NK-92 (cell line): ENCODE data around the gene FRMD4B.

ENCODE experiments used
- DNase-seq: peaks from one replicate; lab custom pipeline; 2025; ENCODE audit not compliant: unreplicated experiment; lab: John Stamatoyannopoulos, UW

The FRMD4B gene

DNA sequence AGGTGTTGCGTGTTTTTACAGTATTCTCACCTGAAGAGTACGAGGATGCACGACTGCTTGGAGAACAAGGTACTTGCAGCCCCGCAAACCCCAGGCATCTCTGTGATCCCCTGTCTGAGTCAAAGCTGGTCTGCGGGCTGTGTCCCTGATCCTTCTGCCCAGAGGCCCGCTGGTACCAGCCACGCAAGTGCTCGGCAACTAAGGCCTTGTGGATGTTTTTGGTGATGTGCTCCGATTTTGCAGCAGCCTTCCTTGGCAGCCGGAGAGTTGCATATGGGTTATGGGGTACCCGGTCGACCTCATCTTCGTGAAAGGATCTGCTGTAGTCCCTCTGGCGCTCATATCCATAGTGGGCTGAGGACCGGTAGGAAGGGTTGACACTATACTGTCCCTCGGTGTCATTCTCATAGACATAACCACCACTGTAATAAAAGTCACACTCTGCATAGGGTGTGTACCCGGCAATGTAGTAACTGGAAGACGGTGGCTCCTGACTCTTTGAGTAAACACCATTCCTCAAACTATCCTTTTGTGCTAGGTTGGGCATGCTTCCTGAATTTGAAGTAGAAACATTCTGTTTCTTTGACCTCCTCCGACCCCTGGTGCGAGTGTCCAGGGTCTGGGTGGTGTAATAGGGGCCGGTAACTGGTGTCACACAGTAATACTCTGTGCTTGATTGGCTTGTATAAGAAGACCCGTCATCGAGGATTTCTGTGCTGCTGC lies 204.9 kb downstream of the FRMD4B start:
- no peak for DNase-seq

DNA sequence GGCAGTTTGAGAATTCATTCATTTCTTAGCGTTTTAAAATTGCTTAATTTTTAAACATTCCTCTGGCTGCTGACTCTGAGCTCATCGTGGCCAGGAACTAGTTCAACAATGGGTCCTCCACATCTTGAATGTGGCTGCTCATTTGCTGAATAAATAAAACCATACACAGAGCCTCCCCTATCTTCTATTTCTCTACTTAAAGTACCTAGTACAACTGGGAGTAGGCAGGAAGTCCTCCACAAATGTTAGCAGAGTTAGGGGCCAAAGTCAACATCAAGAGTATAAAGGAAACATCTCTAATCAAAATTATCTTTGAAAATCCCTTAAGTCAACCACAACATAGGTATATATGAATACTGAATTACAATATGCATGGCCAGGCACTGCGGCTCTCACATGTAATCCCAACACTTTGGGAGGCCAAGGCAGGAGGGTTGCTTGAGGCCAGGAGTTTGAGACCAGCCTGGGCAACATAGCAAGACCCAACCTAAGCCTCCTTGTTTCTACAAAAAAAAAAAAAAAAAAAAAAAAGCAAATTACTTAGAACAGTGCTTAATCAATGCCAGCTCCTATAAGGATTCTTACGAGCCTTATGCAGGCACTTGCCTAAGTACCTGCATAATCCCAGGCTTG lies 206.0 kb downstream of the FRMD4B start:
- no peak for DNase-seq

DNA sequence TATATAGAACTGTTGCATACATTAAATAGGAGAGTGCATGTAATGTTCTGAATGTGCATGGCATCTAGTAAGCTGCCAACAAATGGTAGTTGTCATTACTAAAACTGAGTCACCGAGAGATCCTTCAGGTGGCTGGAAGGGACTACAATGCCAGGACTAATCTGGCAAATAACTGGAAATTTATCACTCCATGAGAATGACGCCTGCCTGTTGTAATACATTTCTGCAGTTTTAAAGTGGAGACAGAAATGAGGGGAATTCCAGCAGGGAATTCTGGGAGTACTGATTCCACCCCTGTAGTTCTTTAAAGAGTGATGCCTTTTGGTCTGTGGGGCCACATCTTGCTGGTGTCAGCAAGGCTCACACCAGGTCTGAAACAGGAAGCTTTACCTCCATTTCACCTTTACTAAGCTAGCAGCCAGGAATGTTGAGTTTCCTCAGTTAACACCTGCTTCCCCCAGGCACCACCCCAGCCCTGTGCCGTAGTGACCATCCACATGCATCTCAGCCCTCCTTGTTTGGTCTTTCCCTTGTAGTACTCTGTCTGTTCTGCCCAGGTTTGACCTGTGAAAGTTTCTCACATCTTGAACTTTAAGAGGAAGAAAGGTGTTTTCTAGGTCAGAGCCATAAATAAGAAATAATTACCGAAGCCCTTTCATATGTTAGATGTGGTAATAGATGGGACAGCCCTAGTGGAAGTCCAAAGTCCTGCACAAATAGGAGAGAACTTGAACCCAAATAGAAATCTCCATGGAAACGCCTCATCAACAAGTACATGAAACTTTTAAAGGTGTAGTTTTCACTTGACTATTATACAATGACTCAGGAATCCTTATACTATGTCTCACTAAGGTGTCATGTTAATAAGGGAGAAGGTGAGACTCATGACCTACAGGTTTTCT lies 206.8 kb downstream of the FRMD4B start:
- no peak for DNase-seq

DNA sequence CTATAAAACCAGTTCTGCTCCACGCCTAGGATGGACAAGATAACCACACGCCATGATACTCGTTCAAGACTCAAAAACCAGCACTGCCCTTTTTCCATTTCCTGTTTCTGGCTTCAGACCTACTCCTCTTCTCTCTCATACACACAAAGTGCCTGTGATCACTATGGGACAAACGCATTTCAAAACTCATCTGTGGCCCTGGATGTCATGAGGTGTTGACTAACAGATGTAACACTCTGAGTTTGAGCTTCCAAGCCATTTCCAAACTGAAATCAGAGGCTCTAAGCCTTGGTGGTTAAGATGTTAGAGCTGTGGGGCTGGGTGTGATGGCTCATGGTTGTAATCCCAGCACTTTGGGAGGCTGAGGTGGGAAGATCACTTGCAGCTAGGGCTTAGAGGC lies 207.8 kb downstream of the FRMD4B start:
- no peak for DNase-seq

DNA sequence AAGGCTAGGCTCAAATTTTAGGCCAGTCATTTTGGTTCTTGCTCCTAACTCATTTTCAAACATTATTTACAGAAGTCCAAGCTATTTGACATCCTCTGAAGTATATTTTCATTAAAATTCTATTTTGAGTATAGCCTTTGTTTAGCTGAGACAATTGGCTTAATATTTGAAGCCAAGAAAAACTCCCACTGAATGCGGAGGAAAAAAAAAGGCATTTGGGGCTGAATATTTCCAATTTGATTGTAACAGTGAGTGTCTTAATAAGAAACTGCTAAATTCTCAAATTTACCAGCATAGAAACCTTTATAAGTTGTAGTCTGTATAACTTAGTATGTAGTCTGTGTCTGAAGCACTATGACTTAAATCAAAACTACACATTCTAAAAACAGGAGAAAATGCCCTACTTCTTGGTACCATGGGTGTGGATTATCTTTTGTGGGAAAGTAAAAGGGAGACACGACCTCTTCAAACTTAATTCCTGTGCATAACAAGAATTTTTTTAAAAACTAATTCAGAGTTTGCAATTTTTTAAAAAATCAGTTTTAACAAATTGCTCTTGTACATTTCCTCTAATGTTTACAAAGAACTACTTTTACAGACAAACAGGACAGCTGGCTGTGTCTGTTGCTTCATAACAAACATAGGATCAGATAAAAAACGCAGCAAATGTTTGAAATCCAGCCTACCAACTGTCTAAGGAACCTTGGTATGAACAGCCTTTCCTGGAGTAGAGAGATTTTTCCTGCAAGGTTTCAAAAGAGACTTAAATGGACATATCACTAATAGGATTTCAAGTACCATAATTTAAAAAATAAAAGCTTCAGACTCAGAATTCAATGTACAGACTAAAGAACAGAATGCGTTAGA lies 210.8 kb downstream of the FRMD4B start:
- no peak for DNase-seq

DNA sequence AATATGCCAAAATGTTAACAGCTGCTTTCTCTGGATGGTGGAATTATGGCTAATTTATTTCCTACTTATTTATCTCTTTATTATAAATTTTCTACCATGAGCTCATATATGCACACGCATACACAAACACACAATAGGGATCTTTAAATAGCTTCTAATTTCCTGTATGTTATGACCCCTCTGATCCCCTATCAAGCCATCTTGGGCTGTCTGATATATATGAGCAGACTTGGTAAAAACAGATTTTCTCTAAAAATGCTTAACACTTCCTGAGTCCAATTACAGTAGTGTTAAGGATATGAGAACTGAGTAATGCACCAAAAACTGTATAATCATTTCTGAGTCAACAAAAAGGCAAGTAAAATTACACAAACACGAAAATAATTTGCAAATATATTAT lies 211.4 kb downstream of the FRMD4B start:
- no peak for DNase-seq

DNA sequence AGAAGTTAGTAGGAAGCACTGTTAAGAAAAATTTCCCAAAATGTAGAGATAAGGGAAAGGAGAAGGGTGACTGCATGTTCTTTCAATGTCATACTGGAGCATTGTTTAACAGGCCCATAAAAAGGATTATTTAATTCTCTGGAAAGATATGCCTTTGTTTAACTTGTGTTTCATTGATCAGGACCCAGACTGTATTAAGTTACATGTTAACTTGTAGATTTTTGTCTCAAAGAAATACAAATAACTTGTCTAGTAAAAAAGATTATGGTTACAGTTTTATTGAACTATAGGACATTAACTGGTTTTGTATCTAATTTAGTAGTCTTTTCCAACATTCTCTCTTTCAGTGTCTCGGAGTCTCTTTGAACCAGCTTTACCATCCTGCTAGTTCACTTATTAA lies 213.8 kb downstream of the FRMD4B start:
- no peak for DNase-seq

DNA sequence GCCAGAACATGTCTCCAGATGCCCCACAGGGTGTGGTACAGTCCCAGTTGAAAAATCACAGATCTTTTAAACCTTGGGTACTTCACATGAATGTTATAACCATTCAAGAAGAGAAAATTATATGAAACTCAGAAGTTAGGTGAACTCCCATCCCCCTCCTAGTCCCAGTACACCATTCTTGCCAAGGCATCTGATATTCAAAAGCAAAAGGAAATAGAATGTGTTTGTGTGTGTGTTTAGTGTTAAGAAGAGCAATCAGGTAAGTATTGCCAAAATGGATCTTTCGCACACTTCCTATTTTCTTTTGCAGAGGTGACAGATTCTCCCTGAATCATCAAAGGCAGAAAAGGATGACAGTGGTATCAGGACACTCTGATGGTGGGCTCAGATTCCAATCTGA lies 219.4 kb downstream of the FRMD4B start:
- DNase-seq = no peak

DNA sequence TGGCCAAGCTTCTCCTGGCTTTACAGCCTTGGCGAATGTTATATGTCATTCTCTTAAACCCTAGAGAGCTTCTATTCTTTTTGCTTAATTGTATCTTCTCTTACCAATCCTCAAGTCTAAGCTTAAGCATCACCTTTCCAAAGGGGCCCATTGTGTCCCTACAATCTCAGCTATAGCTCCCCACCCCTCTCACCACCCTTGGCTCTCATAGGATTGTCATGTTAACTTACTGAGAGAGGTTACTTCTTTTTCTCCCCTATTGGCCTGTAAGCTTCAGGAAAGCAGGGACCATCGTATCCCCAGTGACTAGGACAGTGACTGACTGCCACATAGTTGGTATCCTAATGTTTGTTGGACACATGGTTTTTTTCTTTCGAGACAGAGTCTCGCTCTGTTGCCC lies 220.1 kb downstream of the FRMD4B start:
- DNase-seq = no peak

DNA sequence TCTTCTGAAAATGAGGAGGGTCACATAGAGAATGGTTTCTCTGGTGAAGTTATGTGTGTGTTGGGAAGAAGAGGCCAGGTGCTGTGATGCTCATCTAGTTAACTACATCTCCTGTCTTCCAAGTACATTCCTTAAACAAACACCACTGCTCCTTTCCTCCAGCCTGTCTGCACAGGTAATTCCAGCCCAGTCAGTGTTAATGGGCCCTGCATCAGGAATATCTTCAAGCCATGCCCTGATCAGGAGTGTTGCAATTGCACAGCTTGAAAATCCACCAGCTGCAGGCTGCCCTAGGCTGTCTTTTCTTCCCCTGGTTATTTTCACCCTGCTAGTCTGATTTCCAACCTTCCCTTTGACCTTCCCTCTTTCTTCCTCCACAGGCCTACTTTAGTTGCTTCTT lies 221.6 kb downstream of the FRMD4B start:
- no peak for DNase-seq

DNA sequence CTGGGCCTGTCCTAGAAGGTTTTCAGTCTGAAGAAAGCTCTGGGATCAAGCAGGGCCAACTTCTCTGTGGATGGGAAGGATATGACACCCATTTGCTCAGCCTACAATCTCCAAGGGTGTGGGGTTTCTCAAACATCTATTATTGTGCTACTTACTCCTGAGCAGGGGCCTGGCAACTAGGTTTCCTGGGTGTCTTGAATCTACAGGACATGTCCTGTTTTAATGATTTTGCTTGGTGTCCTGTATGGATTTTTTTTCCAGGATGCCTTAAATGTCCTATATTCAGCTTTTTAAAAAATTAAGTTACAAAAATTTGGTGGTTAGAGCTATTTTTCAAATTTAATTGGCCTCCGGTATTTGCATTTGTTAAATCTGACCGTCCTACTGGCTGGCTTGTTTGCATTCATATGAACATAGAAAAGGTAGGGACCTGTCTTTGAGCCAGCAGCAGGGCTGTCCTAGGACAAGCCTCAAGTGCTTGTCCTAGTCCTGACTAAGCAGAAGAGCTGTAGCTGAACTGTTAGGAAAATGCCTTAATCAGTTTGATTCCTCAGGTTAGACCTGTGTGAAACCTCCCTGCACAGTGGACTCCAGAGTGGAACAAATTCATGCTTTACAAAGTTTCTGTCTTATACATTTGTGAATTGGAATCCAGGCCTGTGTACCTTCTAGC lies 223.4 kb downstream of the FRMD4B start:
- no peak for DNase-seq

DNA sequence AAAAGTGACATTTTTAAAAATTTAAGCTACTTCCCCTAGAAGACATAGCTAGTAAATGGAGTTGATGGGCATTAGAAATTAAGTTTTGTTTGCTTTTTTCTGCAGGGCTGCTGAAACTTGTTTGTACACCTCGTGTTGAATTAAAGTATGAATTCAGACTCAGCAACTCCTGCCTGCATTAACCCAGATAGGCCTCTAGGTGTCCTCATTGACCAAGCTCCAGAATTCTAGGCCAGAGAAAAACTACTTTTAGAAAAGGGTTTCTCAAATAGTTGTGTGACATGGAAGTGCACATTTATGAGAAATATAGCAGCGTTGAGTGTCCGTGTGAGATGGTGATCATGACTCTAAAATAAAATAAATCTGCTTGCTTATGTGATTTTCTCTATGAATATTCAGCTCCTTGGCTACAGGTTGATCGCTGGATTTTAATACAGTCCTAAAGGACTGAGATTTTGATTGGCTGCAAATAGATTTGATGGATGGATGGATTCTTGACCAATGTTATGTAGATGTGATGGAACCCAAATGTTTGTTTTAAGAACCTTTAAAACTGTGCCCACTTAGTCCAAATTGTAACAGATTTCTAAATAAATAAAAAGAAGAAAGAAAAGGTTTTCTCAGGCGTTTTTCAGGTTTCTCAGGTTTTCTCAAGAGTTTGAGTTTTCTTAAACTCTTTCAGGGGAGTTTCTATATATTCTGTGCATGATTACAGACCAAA lies 224.1 kb downstream of the FRMD4B start:
- no peak for DNase-seq

DNA sequence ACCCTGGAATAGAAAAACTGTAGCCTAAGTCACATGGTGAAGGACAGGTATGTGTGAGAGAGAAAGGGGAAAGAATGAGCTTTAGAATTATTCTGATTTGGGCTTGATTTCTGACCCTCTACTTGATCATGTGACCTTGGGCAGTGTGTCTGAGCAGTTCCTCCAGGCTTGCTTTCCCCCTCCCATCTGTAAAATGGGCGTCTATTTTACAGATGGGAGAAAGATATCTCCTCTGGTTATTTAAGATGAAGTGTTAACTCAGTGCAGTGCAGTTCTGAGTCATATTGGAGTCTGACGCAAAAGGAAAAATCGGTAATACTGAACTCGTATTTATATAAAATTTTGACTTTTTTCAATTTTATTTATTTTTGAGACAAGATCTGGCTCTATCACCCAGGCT lies 225.4 kb downstream of the FRMD4B start:
- DNase-seq = no peak

DNA sequence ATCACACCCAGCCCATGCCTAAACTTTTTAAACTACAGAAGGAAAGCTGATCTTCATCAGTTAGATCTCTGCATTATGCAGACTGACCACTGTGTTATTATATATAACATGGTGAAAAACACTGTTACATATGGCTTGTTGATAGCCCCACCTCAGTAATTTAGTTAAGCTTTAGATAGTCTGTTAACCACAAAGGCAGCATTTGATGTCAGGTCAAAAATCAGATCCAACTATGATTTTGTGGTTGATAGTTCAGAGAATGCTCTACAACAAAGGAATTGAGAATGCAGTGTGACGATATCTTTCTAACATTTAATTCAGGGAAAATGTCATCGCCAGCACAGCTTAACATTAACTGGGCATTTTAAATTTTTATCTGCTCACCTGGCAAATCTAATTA lies 225.8 kb downstream of the FRMD4B start:
- DNase-seq = no peak

DNA sequence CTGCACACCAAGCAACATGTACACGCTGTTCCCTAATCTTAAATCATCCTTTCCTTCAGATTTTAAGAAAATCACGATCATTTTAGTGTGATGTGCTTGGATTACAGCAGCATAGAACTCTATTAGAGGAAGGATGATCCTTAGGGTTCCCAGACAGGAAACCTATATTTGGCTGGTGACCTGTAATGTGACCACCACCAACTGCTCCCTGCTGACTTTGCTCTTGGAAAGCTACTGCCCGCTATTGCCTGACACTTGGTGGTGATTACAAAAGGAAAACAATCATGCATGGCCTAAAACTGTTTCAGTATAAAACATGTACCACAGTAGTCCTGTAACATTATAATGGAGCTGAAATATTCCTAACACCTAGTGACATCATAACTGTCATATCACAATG lies 236.3 kb downstream of the FRMD4B start:
- DNase-seq = no peak

DNA sequence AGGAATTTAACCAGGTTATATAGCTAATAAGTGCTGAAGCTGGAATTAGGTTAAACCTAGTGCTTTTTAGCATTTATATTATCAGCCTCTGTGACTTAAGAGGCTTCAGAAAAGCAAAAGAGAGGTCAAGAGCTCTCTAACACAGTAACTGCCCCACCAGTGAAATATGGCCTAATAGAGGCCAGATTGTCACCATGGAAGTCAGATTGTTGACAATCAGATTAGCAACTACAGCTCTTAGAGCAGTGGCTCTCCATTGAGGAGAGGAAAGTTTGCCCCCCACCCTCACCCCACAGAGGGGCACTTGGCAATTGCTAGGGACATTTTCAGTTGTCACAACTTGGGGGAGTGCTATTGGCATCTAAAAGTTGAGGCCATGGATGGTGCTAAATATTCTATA lies 240.2 kb downstream of the FRMD4B start:
- DNase-seq = no peak

DNA sequence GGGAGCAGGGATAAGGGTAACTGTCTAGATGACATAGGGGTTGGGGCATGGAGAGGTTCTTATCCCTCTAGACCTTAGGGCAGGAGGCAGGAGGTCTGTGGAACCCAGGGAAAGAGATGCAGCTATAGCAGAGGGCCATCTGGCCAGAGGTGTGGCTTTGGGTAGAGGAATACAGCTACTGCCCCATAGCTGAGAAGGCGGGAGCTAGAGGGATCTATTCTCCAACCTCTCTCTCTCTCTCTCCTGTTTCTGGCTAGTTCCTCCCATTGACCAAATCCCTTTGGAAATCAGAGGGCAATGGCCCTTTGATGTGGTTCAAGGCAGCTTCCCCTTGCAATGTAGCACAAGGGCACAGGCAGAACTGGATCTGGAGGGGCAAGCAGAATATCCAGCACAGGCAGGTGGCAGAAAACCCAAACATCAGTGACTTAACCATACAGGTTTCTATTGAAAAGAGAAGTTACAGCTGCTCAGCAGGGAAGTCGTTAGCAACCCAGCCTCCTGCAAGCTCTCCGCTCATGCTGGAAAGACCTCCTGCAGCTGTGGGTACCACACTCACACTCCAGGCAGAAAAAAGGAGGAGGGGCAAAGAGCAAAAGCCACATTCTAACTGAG lies 241.2 kb downstream of the FRMD4B start:
- no peak for DNase-seq

DNA sequence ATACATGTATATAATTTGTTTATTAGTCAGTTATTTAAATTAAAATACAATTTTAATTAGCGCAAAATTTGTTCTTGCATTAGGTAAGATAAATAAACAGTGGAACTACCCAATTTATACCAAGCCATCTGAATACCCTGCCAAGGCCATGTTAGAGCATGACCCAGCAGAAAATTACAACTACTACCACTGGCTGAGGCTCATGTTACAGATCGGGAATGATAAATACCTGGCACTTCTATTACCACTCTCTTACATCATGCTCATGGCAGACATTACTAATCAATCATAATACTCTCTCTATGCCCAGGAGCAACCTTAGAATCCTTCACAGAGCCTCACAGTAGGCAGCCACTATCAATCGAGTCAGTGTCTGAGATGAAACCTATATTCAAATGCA lies 242.3 kb downstream of the FRMD4B start:
- DNase-seq = no peak

DNA sequence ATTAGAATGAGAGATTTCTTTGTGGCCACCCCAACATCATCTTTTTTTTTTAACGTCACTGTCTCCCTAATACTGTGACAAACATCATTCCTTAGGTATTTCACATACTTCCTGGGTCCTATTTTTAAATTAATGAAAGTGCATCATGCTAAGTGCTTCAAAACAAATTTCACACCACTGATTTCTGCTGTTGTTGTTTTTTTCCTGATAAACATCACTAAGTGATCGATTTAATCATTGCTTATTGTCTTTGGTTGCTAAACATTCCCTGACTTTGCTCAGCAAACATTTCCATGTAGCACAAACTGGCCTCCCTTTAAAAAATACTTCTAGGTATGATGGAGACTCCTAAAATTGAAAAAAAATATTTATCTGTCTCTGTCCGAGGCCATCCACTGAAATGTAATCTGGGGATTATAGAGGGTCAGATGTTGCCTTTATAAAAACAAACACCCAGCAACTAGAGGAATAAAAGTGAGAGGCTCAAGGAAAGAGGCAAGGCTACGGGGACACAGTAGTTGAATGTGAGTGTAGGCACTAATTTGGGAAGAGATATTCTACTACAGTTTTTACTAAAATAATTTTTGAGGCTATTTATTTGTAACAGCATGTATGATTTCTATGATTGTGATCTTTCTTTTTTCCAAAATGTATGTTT lies 243.0 kb downstream of the FRMD4B start:
- DNase-seq = no peak
